HG03103 (cell line): ENCODE results near the gene DENND1A.
"Not testable (repeated sequence)": the region's sequence is repeated elsewhere in the genome, so short reads cannot be mapped to it uniquely, and the experiment has no call there.

Experiments used
- ATAC-seq: cut with Tn5 transposase; IDR thresholded peaks from one replicate; pipeline ENCODE4 v1.9.1; 2021; ENCODE audit warnings: low read depth; ENCODE audit not compliant: unreplicated experiment

The DENND1A gene

DNA sequence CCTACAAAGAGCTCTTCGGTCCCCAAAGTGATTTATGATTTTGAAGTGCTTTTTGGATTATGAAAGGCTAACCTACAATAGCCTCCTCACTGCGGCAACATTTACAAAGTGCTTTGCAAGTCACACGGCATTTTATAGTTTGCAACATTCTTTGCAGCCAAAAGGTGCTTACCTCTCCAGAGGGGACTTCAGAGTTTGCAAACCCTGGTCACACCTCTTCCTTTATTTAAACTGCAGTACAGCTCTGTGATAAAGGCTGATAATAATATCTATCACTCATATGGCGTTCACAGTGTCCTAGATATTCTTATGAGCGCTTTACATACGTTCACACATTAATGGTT lies 594.0 kb downstream of the DENND1A start:
- no peak for ATAC-seq

GRCh38 chr9:123335193-123335985 lies 594.5 kb downstream of the DENND1A start:
- no peak for ATAC-seq

DNA sequence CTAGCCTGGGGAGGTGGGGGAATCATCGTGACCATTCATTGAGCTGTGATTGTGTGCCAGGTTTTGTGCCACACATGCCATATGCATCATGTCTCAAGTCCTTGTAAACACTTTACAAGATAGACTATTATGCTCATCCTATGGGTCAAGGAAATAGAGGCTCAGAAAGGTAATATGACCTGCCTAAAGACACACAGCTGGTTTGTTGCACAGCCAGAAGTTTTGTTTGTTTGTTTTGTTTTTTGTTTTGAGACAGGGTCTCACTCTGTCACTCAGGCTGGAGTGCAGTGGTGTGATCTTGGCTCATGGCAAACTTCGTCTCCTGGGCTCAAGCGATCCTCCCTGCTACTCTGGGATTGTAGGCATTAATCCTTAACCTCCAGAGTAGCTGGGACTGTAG lies 595.3 kb downstream of the DENND1A start:
- ATAC-seq: no peak

- ATAC-seq: not testable (repeated sequence)
Observed at GRCh38 chr9:123333058-123333669, 596.8 kb downstream of the DENND1A start.

- ATAC-seq: no peak
Observed at GRCh38 chr9:123331346-123332060, 598.4 kb downstream of the DENND1A start.
